ENCODE measurements around the gene LHFPL2. TPM values are rescaled to one million over a fixed set of nuclear protein-coding genes. Genes with fewer than 3 reads are reported as not detected.
"Not testable (repeated sequence)": the region's sequence is repeated elsewhere in the genome, so short reads cannot be mapped to it uniquely, and the experiment has no call there.

The LHFPL2 gene
- total RNA-seq, 2 experiments from 2014 or later, result not detected

GRCh38 chr5:78675956-78676730, 27.6 kb upstream of the LHFPL2 start:
- H3K9me3 Mint-ChIP-seq (ENCODE audit: low read depth), result no peaks in the 10 kb centered on the region
- H3K4me3 Mint-ChIP-seq, result no peak overlapping the region
- peaks cover 13% of the 10 kb centered on the region for H3K27me3 Mint-ChIP-seq
- no peaks in the 10 kb centered on the region for H3K4me1 Mint-ChIP-seq
- H3K36me3 Mint-ChIP-seq, result no peaks in the 10 kb centered on the region
- no peak overlapping the region for H3K27ac Mint-ChIP-seq
- DNase-seq, result no peak
- CTCF ChIA-PET, result no interaction called here
- ATAC-seq, result no peak

- H3K9me3 Mint-ChIP-seq (ENCODE audit: low read depth); DNase-seq; H3K36me3 Mint-ChIP-seq; H3K27ac Mint-ChIP-seq; ATAC-seq; H3K4me1 Mint-ChIP-seq; H3K4me3 Mint-ChIP-seq; CTCF ChIA-PET: not testable (repeated sequence)
- H3K27me3 Mint-ChIP-seq, result peaks cover 18% of the 10 kb centered on the region
Observed at GRCh38 chr5:78673827-78674226, 25.3 kb upstream of the LHFPL2 start.

- H3K4me1 Mint-ChIP-seq, result no peaks in the 10 kb centered on the region
- CTCF ChIA-PET, result no interaction called here
- ATAC-seq, result no peak
- no peaks in the 10 kb centered on the region for H3K9me3 Mint-ChIP-seq (ENCODE audit: low read depth)
- no peak for DNase-seq
- no peaks in the 10 kb centered on the region for H3K36me3 Mint-ChIP-seq
- H3K4me3 Mint-ChIP-seq, result no peak overlapping the region
- H3K27me3 Mint-ChIP-seq, result peaks cover 21% of the 10 kb centered on the region
- H3K27ac Mint-ChIP-seq, result no peak overlapping the region
Observed at GRCh38 chr5:78672154-78672553, 23.6 kb upstream of the LHFPL2 start.

DNA sequence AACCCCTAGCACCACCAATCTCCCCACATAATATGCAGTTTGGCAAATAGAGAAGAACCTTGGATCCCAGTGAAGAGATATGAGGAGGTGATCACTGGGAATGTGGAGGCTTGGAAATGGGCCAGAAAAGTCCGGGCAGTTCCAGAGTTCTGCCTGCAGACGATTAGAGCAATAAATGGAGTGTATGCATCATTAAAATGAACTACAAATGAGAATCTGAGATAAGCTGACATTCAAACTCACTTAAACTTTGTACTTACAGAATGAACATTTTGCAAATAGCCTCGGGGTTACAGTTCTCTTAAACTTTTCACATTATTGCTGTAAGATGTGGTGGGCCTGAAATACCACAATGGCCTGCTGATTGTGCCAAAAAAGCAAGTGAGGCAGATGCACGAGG, 23.0 kb upstream of the LHFPL2 start:
- Mint-ChIP-seq H3K4me1 (no peaks in the 10 kb centered on the region), H3K36me3 (no peaks in the 10 kb centered on the region), H3K9me3 (ENCODE audit: low read depth) (no peaks in the 10 kb centered on the region), H3K27ac (no peak overlapping the region), H3K4me3 (no peak overlapping the region), H3K27me3 (peaks cover 21% of the 10 kb centered on the region)
- CTCF ChIA-PET, result no interaction called here
- ATAC-seq (no peak), DNase-seq (no peak)

GRCh38 chr5:78670701-78671269, 22.2 kb upstream of the LHFPL2 start:
- Mint-ChIP-seq H3K27ac (no peak overlapping the region), H3K27me3 (peaks cover 21% of the 10 kb centered on the region), H3K4me1 (no peaks in the 10 kb centered on the region), H3K4me3 (no peak overlapping the region), H3K9me3 (ENCODE audit: low read depth) (no peaks in the 10 kb centered on the region), H3K36me3 (no peaks in the 10 kb centered on the region)
- DNase-seq (no peak), ATAC-seq (no peak)
- CTCF ChIA-PET, result no interaction called here

DNA sequence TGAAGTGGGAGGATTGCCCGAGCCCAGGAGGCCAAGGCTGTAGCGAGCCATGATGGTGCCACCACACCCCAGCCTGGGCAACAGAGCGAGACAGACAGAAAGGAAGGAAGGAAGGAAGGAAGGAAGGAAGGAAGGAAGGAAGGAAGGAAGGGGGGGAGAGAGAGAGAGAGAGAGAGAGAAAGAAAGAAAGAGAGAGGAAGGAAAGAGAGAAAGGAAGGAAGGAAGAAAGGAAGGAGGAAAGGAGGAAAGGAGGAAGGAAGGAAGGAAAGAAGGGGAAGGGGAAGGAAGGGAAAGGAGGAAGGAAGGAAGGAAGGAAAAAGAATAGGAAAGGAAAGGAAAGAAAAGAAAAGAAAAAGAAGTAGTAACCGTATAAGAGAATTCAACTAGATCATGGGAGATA, 20.8 kb upstream of the LHFPL2 start:
- H3K36me3 Mint-ChIP-seq, result no peaks in the 10 kb centered on the region
- no peaks in the 10 kb centered on the region for H3K9me3 Mint-ChIP-seq (ENCODE audit: low read depth)
- DNase-seq (no peak), ATAC-seq (no peak)
- no peak overlapping the region for H3K27ac Mint-ChIP-seq
- no peak overlapping the region for H3K4me3 Mint-ChIP-seq
- CTCF ChIA-PET, result no interaction called here
- H3K4me1 Mint-ChIP-seq, result no peaks in the 10 kb centered on the region
- H3K27me3 Mint-ChIP-seq, result peaks cover 19% of the 10 kb centered on the region

GRCh38 chr5:78667461-78668103, 19.0 kb upstream of the LHFPL2 start:
- DNase-seq, result no peak
- no peaks in the 10 kb centered on the region for H3K4me1 Mint-ChIP-seq
- CTCF ChIA-PET, result no interaction called here
- H3K36me3 Mint-ChIP-seq, result no peaks in the 10 kb centered on the region
- no peak for ATAC-seq
- peaks cover 12% of the 10 kb centered on the region for H3K27me3 Mint-ChIP-seq
- no peak overlapping the region for H3K27ac Mint-ChIP-seq
- H3K4me3 Mint-ChIP-seq, result no peak overlapping the region
- no peaks in the 10 kb centered on the region for H3K9me3 Mint-ChIP-seq (ENCODE audit: low read depth)

- H3K4me3 Mint-ChIP-seq; H3K27ac Mint-ChIP-seq; H3K9me3 Mint-ChIP-seq (ENCODE audit: low read depth); ATAC-seq; DNase-seq; H3K36me3 Mint-ChIP-seq; CTCF ChIA-PET; H3K4me1 Mint-ChIP-seq: not testable (repeated sequence)
- peaks cover 16% of the 10 kb centered on the region for H3K27me3 Mint-ChIP-seq
Observed at GRCh38 chr5:78666975-78667374, 18.4 kb upstream of the LHFPL2 start.

GRCh38 chr5:78666041-78666444, 17.5 kb upstream of the LHFPL2 start:
- Mint-ChIP-seq H3K4me1 (no peaks in the 10 kb centered on the region), H3K36me3 (no peaks in the 10 kb centered on the region), H3K27ac (no peak overlapping the region), H3K27me3 (peaks cover 20% of the 10 kb centered on the region), H3K4me3 (no peak overlapping the region), H3K9me3 (ENCODE audit: low read depth) (no peaks in the 10 kb centered on the region)
- DNase-seq (no peak), ATAC-seq (no peak)
- CTCF ChIA-PET, result no interaction called here

- DNase-seq (no peak), ATAC-seq (no peak)
- CTCF ChIA-PET, result no interaction called here
- no peaks in the 10 kb centered on the region for H3K9me3 Mint-ChIP-seq (ENCODE audit: low read depth)
- H3K27me3 Mint-ChIP-seq, result peaks cover 18% of the 10 kb centered on the region
- no peak overlapping the region for H3K27ac Mint-ChIP-seq
- H3K4me3 Mint-ChIP-seq, result no peak overlapping the region
- H3K4me1 Mint-ChIP-seq, result no peaks in the 10 kb centered on the region
- H3K36me3 Mint-ChIP-seq, result no peaks in the 10 kb centered on the region
Observed at GRCh38 chr5:78665534-78665933, 17.0 kb upstream of the LHFPL2 start.

DNA sequence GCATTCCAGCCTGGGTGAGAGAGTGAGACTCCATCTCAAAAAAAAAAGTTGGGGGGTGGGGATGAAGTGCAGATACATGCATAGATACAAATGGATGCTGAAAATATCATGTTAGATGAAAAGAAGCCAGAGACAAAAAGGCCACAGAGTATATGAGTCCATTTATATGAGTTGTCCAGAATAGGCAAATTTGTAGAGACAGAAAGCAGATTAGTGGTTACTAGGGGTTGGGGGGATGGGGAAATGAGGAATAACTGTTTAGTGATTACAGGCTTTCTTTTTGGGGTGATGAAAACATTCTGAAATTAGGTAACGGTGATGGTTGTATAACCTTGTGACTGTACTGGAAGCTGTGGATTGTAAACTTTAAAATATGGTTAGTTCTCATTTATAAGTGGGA, 13.8 kb upstream of the LHFPL2 start:
- no peak overlapping the region for H3K27ac Mint-ChIP-seq
- ATAC-seq (no peak), DNase-seq (no peak)
- no peaks in the 10 kb centered on the region for H3K4me1 Mint-ChIP-seq
- H3K4me3 Mint-ChIP-seq, result no peak overlapping the region
- no peaks in the 10 kb centered on the region for H3K9me3 Mint-ChIP-seq (ENCODE audit: low read depth)
- peaks cover 30% of the 10 kb centered on the region for H3K27me3 Mint-ChIP-seq
- CTCF ChIA-PET, result no interaction called here
- no peaks in the 10 kb centered on the region for H3K36me3 Mint-ChIP-seq

DNA sequence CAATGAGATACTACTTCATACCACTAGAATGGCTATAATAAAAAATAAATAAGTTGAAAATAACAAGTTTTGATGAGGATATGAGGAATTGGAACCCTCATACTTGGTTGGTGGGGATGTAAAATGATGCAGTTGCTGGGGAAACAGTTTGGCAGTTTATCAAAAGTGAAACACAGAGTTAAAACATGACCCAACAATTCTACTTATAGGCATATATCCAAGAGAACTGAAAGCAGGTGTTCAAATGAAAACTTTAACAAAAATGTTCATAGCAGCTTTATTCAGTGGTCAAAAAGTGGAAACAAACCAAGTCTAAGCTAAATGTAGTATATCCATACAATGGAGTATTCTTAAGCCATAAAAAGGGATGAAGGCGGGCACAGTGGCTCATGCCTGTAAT, 13.1 kb upstream of the LHFPL2 start:
- ATAC-seq (no peak), DNase-seq (no peak)
- no peaks in the 10 kb centered on the region for H3K36me3 Mint-ChIP-seq
- CTCF ChIA-PET, result no interaction called here
- no peaks in the 10 kb centered on the region for H3K4me1 Mint-ChIP-seq
- H3K4me3 Mint-ChIP-seq, result no peak overlapping the region
- no peaks in the 10 kb centered on the region for H3K9me3 Mint-ChIP-seq (ENCODE audit: low read depth)
- no peak overlapping the region for H3K27ac Mint-ChIP-seq
- H3K27me3 Mint-ChIP-seq, result peaks cover 30% of the 10 kb centered on the region

- no peak for ATAC-seq
- Mint-ChIP-seq H3K36me3 (no peaks in the 10 kb centered on the region), H3K27ac (no peak overlapping the region), H3K4me1 (no peaks in the 10 kb centered on the region), H3K27me3 (peaks cover 30% of the 10 kb centered on the region), H3K9me3 (ENCODE audit: low read depth) (no peaks in the 10 kb centered on the region), H3K4me3 (no peak overlapping the region)
- CTCF ChIA-PET, result interaction anchor here (1.0 kb wide), 1 partner anchor 225 kb away, joined by 3 read pairs; no protein-coding TSS in a partner anchor
- DNase-seq, result no peak
Observed at GRCh38 chr5:78661044-78661443, 12.5 kb upstream of the LHFPL2 start.

- ATAC-seq (no peak), DNase-seq (no peak)
- CTCF ChIA-PET, result interaction anchor here (1.0 kb wide), 1 partner anchor 226 kb away, joined by 3 read pairs; no protein-coding TSS in a partner anchor
- Mint-ChIP-seq H3K36me3 (no peaks in the 10 kb centered on the region), H3K9me3 (ENCODE audit: low read depth) (no peaks in the 10 kb centered on the region), H3K27me3 (peaks cover 30% of the 10 kb centered on the region), H3K4me1 (no peaks in the 10 kb centered on the region), H3K4me3 (no peak overlapping the region), H3K27ac (no peak overlapping the region)
Observed at GRCh38 chr5:78660401-78660800, 11.8 kb upstream of the LHFPL2 start.

Data from activated CD8-positive, alpha-beta memory T cell treated with anti-CD3 and anti-CD28 coated beads, Interleukin-2, amount 10 ng/mL, durations not matched to agents 7 days and 5 days (primary cell).